ENCODE measurements around the gene POM121L2. TPM values are rescaled to one million over a fixed set of nuclear protein-coding genes. Genes with fewer than 3 reads are reported as not detected.

The POM121L2 gene
- total and polyA plus RNA-seq, 2 of the 13 experiments (the other 11 are each of a cell fraction or from before 2014, with no cell fraction given), result not detected

DNA sequence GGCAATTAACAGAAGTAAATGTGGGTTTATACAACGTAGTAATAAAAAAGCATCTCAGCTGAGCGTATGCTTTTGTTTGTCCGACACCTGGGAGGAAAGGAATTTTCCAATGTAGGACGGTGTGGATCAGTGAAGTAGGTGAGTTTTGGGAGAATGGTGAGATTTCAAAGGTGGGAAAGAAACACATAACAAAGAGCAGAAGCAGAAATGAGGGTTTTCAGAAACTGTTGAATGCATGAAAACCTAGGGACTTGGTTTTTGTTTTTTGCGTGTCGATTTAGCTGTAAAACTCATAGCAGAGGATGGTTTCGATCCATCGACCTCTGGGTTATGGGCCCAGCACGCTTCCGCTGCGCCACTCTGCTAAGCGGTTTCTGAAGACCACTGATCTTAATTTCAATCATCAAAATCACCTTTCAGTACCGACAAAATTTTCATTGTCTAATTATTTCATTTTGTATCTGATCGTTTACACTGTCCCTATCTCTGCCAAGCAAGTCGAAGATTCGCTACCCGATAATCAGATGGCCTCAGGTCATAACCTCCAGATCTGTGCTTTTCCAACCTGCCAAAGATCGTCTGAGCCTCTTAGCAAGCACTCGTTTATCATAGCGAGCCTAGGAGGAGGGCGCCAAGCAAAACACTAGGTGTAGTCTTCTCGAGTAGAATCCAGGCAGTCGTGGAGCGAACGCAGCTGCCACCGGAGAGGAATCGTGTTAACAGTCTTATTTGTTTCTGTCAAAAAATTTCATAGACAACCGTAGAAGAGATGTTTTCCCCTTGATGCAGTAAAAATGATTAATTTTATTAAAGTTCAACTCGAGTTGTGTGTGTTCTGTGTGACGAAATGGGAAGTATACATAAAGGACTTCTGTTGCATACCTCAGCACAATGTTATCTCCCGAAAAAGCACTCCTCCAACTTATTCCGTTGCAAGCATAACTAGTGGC, 20.9 kb upstream of the POM121L2 start (continued):
- TF ChIP-seq HDAC2 (CRISPR knock-in tag; IDR thresholded peaks at IDR 0.05), result peak; percentile 48; the same call in 1 of the 2 replicates
- TF ChIP-seq PLRG1 (conservative IDR thresholded peaks at IDR 0.05), result no peak
- no peak for TF ChIP-seq ZNF562 (CRISPR knock-in tag; IDR thresholded peaks at IDR 0.05; ENCODE audit: borderline replicate concordance)
- peak; percentile 66; the same call in 1 of the 2 replicates for TF ChIP-seq ETV5 (CRISPR knock-in tag; IDR thresholded peaks at IDR 0.05; ENCODE audit: borderline replicate concordance)
- TF ChIP-seq REXO4 (CRISPR knock-in tag; IDR thresholded peaks at IDR 0.05; ENCODE audit: borderline replicate concordance), result no peak
- TF ChIP-seq IRF2 (CRISPR knock-in tag; IDR thresholded peaks at IDR 0.05), result no peak; the same call in 1 of the 2 replicates
- 0 out of 2 replicates have a peak, but pooled peaks have one; percentile 32 for TF ChIP-seq ZFY (CRISPR knock-in tag; IDR thresholded peaks at IDR 0.05)
- TF ChIP-seq RBM39 (IDR thresholded peaks at IDR 0.05; ENCODE audit: low read depth, low read length, poor library complexity, severe bottlenecking), result no peak
- no peak for TF ChIP-seq ZNF572 (CRISPR knock-in tag; IDR thresholded peaks at IDR 0.05)
- TF ChIP-seq ZNF747 (CRISPR knock-in tag; IDR thresholded peaks at IDR 0.05; ENCODE audit: borderline replicate concordance), result no peak
- no peak for TF ChIP-seq NPAS2 (CRISPR knock-in tag; IDR thresholded peaks at IDR 0.05; ENCODE audit: borderline replicate concordance)
- no peak for TF ChIP-seq FOXP1 (IDR thresholded peaks at IDR 0.05)
- no peak; the same call in 1 of the 2 replicates for TF ChIP-seq FOXP1 (CRISPR knock-in tag; IDR thresholded peaks at IDR 0.05)
- TF ChIP-seq, protein P1, sequence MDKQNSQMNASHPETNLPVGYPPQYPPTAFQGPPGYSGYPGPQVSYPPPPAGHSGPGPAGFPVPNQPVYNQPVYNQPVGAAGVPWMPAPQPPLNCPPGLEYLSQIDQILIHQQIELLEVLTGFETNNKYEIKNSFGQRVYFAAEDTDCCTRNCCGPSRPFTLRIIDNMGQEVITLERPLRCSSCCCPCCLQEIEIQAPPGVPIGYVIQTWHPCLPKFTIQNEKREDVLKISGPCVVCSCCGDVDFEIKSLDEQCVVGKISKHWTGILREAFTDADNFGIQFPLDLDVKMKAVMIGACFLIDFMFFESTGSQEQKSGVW (CRISPR knock-in tag; IDR thresholded peaks at IDR 0.05; ENCODE audit: borderline replicate concordance), result no peak
- TF ChIP-seq, protein P2, sequence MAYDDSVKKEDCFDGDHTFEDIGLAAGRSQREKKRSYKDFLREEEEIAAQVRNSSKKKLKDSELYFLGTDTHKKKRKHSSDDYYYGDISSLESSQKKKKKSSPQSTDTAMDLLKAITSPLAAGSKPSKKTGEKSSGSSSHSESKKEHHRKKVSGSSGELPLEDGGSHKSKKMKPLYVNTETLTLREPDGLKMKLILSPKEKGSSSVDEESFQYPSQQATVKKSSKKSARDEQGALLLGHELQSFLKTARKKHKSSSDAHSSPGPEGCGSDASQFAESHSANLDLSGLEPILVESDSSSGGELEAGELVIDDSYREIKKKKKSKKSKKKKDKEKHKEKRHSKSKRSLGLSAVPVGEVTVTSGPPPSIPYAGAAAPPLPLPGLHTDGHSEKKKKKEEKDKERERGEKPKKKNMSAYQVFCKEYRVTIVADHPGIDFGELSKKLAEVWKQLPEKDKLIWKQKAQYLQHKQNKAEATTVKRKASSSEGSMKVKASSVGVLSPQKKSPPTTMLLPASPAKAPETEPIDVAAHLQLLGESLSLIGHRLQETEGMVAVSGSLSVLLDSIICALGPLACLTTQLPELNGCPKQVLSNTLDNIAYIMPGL (CRISPR knock-in tag; IDR thresholded peaks at IDR 0.05; ENCODE audit: borderline replicate concordance in 1 of 2, low read depth in 1 of 2), result peak; percentile 99
- TF ChIP-seq ARNT (IDR thresholded peaks at IDR 0.05), result no peak
- peak; percentile 84; the same call in 1 of the 2 replicates for TF ChIP-seq RCOR2 (CRISPR knock-in tag; IDR thresholded peaks at IDR 0.05)
- no peak for TF ChIP-seq CENPX (CRISPR knock-in tag; IDR thresholded peaks at IDR 0.05)
- peak; percentile 80 for TF ChIP-seq KAT7 (CRISPR knock-in tag; IDR thresholded peaks at IDR 0.05; ENCODE audit: borderline replicate concordance)
- TF ChIP-seq, protein P3, sequence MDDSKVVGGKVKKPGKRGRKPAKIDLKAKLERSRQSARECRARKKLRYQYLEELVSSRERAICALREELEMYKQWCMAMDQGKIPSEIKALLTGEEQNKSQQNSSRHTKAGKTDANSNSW (CRISPR knock-in tag; IDR thresholded peaks at IDR 0.05; ENCODE audit: borderline replicate concordance), result no peak
- TF ChIP-seq MAZ (IDR thresholded peaks at IDR 0.05; ENCODE audit: borderline replicate concordance, low read depth, low read length), result no peak
- TF ChIP-seq MAZ (CRISPR knock-in tag; IDR thresholded peaks at IDR 0.05; ENCODE audit: low read depth), result no peak
- no peak for TF ChIP-seq ZNF777 (CRISPR knock-in tag; IDR thresholded peaks at IDR 0.05)
- TF ChIP-seq NR2C2 (CRISPR knock-in tag; IDR thresholded peaks at IDR 0.05; ENCODE audit: borderline replicate concordance), result 0 out of 2 replicates have a peak, but pooled peaks have one; percentile 44
- TF ChIP-seq, protein P4, sequence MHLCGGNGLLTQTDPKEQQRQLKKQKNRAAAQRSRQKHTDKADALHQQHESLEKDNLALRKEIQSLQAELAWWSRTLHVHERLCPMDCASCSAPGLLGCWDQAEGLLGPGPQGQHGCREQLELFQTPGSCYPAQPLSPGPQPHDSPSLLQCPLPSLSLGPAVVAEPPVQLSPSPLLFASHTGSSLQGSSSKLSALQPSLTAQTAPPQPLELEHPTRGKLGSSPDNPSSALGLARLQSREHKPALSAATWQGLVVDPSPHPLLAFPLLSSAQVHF (CRISPR knock-in tag; IDR thresholded peaks at IDR 0.05), result no peak
- TF ChIP-seq, protein P5, sequence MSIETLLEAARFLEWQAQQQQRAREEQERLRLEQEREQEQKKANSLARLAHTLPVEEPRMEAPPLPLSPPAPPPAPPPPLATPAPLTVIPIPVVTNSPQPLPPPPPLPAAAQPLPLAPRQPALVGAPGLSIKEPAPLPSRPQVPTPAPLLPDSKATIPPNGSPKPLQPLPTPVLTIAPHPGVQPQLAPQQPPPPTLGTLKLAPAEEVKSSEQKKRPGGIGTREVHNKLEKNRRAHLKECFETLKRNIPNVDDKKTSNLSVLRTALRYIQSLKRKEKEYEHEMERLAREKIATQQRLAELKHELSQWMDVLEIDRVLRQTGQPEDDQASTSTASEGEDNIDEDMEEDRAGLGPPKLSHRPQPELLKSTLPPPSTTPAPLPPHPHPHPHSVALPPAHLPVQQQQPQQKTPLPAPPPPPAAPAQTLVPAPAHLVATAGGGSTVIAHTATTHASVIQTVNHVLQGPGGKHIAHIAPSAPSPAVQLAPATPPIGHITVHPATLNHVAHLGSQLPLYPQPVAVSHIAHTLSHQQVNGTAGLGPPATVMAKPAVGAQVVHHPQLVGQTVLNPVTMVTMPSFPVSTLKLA (IDR thresholded peaks at IDR 0.05), result no peak

Measured in HepG2 (cell line).